GM21619 (cell line): ENCODE measurements around the gene SEC14L6.

Source experiments
- ATAC-seq: cut with Tn5 transposase; IDR thresholded peaks from one replicate; pipeline ENCODE4 v1.9.1; 2021; ENCODE audit not compliant: unreplicated experiment

SEC14L6 gene

DNA sequence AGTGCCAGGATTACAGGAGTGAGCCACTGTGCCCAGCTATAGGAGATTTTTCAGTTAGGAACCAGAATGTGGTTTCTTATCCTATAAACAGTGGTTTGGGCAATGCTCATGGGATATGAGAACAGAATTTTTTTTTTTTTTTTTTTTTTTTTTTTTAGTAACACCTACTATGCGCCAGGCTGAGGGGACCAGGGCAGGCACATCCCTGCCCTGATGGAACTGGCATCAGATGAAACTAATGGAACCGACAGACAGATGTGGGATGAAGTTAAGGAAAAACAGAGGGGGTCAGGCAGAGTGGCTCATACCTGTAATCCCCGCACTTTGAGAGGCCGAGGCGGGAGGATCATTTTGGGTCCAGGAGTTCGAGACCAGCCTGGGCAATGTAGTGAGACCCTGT, 45.9 kb downstream of the SEC14L6 start:
- no peak for ATAC-seq

DNA sequence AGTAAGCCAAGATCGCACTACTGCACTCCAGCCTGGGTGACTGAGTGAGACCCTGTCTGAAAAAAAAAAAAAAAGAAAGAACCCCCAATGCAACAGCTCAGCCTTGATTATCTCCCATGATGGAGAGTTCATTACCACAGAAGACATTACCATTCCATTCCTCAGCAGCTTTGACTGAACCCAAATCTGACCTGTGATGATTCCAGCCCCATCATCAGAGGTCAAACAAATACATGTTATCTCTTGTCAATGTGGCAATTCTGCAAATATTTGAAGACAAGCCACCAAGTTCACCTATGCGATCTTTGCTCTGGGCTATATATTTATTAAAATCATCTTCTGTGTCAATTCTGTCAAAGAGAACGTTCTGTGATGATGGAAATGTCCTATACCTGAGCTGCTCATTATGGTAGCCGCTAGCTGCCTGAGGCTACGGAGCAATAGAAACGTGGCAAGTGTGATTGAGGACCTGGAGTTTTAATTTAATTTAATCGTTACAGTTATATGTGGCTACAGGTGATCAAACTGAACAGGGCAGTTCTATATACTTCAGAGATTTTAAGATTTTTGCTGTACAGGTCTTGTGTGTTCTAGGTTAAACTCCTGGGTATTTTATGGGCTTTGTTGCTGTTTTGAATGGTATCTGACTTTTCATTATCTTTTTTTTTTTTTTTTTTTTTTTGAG, 48.9 kb downstream of the SEC14L6 start:
- no peak for ATAC-seq

DNA sequence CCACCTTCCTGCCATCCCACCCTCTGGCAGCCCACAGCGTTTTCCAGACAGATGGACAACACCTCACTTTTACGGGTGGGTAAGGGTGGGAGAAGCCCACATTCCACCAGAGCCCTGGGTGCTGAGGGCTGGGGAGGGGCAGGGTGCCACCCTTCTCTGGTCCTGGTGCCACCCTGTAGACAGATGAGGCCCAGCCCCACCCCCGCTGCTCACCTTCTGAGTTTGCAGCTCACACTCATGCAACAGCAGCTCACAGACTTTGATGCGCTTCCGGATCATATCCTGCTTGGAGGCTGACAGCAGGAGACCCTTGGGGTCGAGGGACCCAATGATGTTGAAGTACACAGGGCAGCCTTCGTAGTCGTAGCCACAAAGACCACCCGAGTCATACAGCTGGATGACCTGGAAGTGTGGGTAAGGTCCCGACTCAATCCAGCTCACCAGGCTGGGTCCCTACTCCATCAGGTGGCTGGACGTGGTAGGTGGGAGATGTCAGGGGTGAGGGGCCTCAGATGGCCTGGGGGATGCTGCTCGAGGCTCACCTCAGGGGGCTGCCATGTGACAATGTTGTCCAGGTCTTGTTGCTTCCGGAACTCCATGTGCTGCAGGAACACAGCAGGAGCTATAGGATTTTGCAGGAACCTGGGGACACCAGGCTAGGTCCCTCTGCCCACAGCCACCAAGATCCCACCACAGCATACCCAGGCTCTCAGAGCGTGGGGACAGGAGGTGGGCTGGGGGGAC, 51.3 kb downstream of the SEC14L6 start:
- ATAC-seq: no peak

GRCh38 chr22:30492144-30492543, 54.4 kb downstream of the SEC14L6 start:
- ATAC-seq: no peak

DNA sequence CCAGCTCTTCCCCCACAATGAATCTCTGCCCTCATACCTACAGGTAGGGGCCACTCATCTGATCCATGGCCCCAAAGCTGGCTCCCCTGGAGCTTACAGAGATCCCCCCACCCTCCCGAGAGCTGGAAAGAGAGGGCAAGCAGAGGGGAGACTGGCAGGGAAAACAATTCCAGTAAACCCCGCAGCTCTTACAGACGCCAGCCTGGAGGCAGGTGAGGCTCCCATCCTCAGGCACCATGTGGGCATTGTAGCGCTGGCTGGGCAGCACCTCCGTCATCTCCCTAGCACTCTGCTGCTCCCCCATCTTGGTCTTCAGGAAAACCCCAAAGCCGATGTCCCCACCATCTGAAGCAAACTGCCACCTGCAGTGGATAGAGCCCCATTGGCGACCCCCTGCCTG, 55.2 kb downstream of the SEC14L6 start:
- ATAC-seq: no peak

- no peak for ATAC-seq
Measured at GRCh38 chr22:30490399-30490798, 56.1 kb downstream of the SEC14L6 start.

- ATAC-seq: no peak
Measured at GRCh38 chr22:30488121-30488520, 58.4 kb downstream of the SEC14L6 start.

DNA sequence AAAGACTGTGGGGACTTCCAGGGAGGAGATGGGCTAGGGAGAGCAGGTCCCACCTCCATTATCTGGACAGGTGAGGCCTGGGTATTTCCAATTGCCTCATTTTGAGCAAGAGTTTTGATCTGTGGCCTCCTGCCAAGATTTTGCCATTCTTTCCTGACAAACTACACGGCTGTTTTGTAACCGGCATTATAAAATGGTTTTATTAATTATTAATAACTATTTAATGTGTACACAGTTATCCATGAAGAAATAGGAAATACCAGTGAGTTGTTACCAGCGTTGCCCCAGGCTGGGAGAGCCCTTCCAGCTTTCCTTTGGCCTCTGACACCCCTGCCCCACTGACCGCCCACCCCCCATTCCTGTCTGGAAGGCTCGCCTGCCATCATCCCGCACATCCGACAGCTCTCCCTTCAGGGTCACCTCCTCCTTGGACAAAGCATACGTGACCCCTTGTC, 59.9 kb downstream of the SEC14L6 start:
- ATAC-seq: no peak

DNA sequence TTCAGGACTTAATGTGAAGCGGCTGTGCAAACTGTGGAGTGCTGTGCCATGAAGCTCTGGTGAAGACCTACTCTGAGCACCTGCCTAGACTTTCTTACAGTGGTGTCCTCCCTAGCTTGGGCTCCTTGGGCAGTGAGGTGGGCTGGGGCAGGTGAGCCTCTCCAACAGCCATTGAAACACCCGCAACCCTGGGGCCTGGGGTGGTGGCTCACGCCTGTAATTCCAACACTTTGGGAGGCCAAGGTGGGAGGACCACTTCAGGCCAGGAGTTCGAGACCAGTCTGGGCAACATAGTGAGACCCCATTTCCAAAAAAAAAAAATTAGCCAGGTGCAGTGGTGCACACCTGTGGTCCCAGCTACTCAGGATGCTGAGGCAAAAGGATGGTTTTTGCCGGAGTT, 60.4 kb downstream of the SEC14L6 start:
- no peak for ATAC-seq

- ATAC-seq: peak; percentile 51
Measured at GRCh38 chr22:30485362-30485988, 61.1 kb downstream of the SEC14L6 start.

GRCh38 chr22:30483169-30483568, 63.4 kb downstream of the SEC14L6 start:
- no peak for ATAC-seq

GRCh38 chr22:30481711-30482110, 64.8 kb downstream of the SEC14L6 start:
- ATAC-seq: no peak

GRCh38 chr22:30479981-30480380, 66.6 kb downstream of the SEC14L6 start:
- ATAC-seq: no peak

DNA sequence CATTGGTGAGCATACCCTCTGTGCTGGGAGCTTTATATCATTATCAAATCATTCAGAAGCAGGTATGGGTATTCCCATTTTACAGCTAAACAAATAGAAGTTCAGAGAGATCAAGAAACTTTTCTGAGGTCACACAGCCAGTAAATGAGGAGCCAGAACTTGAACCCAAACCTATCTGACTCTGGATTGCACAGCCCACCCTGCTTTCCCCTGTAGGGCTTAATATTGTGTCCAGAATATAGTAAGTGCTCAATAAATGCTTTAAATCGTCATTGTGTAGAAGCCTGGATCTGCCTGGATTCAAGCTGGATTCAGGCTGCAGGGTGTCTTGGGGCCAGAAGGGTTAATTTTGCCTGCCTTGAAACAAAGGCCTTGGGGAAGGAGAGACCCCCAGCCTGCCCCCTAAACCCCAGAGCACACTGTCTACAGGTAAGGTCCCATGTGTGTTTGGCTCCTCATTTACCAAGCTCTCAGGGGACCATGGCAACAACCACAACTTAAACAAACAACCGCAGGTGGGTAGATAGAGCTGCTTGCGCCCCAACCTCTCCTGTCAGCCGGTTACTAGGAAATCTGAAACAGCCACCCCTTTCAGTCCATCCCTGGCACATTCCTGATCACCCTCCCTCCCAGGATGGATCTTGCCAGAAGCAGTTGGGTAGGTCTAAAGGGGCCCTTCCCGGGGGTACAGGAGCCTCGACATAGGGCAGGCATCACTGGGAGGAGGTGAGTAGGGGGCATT, 71.7 kb downstream of the SEC14L6 start:
- ATAC-seq: no peak

DNA sequence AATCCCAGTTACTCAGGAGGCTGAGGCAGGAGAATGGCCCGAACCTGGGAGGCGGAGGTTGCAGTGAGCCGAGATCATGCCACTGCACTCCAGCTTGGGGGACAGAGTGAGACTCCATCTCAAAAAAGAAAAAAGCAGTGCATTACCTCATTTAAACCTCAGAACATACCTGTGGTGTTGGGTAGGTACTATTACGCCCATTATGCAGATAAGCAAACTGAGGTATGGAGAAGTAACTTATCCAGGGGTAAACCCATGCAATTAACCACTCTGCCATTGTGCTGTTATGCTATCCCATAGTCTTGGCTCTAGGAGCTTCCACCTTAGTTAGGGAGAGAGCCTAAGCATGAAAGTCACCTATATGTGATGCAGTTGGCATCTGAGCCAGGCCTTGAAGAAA, 72.4 kb downstream of the SEC14L6 start:
- no peak for ATAC-seq

DNA sequence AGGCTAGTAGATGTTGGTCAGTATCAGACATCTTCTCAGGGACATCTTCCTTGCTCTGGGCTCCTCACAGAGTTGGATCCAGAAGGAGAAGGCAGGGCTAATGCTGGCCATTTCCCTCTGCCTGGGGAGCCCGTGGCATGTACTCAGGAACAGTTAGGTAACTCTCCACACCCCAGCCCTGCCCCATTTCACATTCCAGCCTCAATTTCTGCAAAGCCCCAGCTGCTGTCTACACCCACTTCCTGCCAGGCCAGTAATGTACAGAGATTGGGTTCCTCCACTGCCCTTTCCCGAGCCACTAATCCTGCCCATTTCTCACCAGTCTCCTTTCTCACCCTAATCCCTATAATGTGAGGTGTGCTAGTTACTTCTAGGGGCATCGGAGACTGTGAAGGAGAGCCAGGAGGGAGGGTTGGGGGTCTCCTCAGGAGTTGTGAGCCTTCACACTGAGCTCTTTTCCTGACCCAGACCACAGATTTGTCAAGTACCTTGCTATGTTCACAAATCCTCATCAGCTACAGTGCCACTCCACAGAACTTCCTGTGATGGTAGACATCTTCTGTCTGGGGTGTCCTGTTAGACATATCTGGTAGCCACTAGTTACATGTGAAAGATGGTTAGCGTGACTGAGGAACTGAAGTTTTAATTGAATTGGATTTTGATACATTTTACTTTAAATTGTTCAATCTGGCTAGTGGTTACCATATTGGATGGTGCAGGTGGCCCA, 73.4 kb downstream of the SEC14L6 start:
- no peak for ATAC-seq
